Measurements from ENCODE around the gene SYT1. TPM values are rescaled to one million over a fixed set of nuclear protein-coding genes. Genes with fewer than 3 reads are reported as not detected.

SYT1 gene
- total RNA-seq, 1 experiment from 2014 or later, result 15.8 TPM

GRCh38 chr12:79434561-79434960, 570.0 kb downstream of the SYT1 start:
- Histone ChIP-seq H2BK12ac (ENCODE audit: insufficient read length, low read depth, low read length) (no peak overlapping the region), H4K8ac (replicated peaks; ENCODE audit: insufficient read length, low read depth, low read length) (no peak overlapping the region), H4K91ac (ENCODE audit: insufficient read length, low read depth, low read length) (no peak overlapping the region), H3K79me2 (ENCODE audit: insufficient read depth, low read length) (no peaks in the 10 kb centered on the region), H2BK15ac (ENCODE audit: low read depth, low read length) (no peak overlapping the region), H3K9me3 (ENCODE audit: control insufficient read depth, low read depth, low read length) (no peaks in the 10 kb centered on the region), H3K18ac (ENCODE audit: insufficient read length, low read depth, low read length) (no peak overlapping the region), H3T11ph (ENCODE audit: low read length) (no peak overlapping the region), H3K56ac (ENCODE audit: insufficient read length, low read depth, low read length) (no peak overlapping the region), H3K79me1 (ENCODE audit: insufficient read depth, low read depth, low read length, poor library complexity, severe bottlenecking) (no peaks in the 10 kb centered on the region), H3K23ac (ENCODE audit: insufficient read length, low read depth, low read length) (no peak overlapping the region), H2AFZ (ENCODE audit: low read length) (no peak overlapping the region), H3K14ac (ENCODE audit: insufficient read depth, low read length) (no peak overlapping the region), H3K23me2 (ENCODE audit: insufficient read length, low read depth, low read length, poor library complexity, severe bottlenecking) (no peaks in the 10 kb centered on the region), H2BK20ac (ENCODE audit: low read depth, low read length, poor library complexity, severe bottlenecking) (no peak overlapping the region), H2BK5ac (ENCODE audit: insufficient read length, low read length) (no peak overlapping the region), H2AK5ac (ENCODE audit: insufficient read length, low read length) (no peak overlapping the region), H3K4ac (ENCODE audit: low read depth, low read length) (no peak overlapping the region), H3K4me1 (ENCODE audit: insufficient read depth, low read length) (no peaks in the 10 kb centered on the region), H3K9ac (ENCODE audit: extremely low read depth, insufficient read length, low read length) (no peak overlapping the region), H4K20me1 (ENCODE audit: control insufficient read depth, insufficient read depth, insufficient read length) (no peaks in the 10 kb centered on the region), H3K4me2 (ENCODE audit: insufficient read depth, insufficient read length, low read length) (no peak overlapping the region), H4K5ac (ENCODE audit: insufficient read length, low read depth, low read length) (no peak overlapping the region), H2BK120ac (ENCODE audit: low read depth, low read length, poor library complexity, severe bottlenecking) (no peak overlapping the region), H3K27ac (ENCODE audit: insufficient read length, low read depth, low read length) (no peak overlapping the region), H3K27me3 (ENCODE audit: insufficient read depth, low read length) (no peaks in the 10 kb centered on the region)
- H3K4me1 Mint-ChIP-seq, result no peaks in the 10 kb centered on the region
- no peak overlapping the region for H3K27ac Mint-ChIP-seq
- TF ChIP-seq, protein P1, sequence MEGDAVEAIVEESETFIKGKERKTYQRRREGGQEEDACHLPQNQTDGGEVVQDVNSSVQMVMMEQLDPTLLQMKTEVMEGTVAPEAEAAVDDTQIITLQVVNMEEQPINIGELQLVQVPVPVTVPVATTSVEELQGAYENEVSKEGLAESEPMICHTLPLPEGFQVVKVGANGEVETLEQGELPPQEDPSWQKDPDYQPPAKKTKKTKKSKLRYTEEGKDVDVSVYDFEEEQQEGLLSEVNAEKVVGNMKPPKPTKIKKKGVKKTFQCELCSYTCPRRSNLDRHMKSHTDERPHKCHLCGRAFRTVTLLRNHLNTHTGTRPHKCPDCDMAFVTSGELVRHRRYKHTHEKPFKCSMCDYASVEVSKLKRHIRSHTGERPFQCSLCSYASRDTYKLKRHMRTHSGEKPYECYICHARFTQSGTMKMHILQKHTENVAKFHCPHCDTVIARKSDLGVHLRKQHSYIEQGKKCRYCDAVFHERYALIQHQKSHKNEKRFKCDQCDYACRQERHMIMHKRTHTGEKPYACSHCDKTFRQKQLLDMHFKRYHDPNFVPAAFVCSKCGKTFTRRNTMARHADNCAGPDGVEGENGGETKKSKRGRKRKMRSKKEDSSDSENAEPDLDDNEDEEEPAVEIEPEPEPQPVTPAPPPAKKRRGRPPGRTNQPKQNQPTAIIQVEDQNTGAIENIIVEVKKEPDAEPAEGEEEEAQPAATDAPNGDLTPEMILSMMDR (conservative IDR thresholded peaks at IDR 0.05), result no peak
- WGBS (ENCODE audit: extremely low coverage, insufficient read length, low lambda C conversion rate), result no CpG with 5 or more reads among the region's 1 CpG
- no peak overlapping the region for H3K4me3 Mint-ChIP-seq
- no peaks in the 10 kb centered on the region for H3K27me3 Mint-ChIP-seq (ENCODE audit: low read depth)
- no peaks in the 10 kb centered on the region for H3K9me3 Mint-ChIP-seq
- DNase-seq, result no peak
- H3K36me3 Mint-ChIP-seq (ENCODE audit: insufficient read depth in 1 of 3, low read depth in 3 of 3), result no peaks in the 10 kb centered on the region

Measured in H9 (cell line).